MCF 10A (cell line): ENCODE data around the gene ACSM2A. TPM values are rescaled to one million over a fixed set of nuclear protein-coding genes. Genes with fewer than 3 reads are reported as not detected.
"Not testable (repeated sequence)": the region's sequence is repeated elsewhere in the genome, so short reads cannot be mapped to it uniquely, and the experiment has no call there.

Experiments used
- BruUV-seq: library from RNA; stranded (reverse); fragments of 400-500 nt; replicated peaks from 2 replicates; lab custom pipeline; 2021; lab: Mats Ljungman, UMichigan
- CTCF ChIA-PET: fragments of 300-600 bp; sonication (Branson Sonifier 250); formaldehyde crosslinking; extraction: SDS; loops from one replicate; lab custom pipeline; 2021; ENCODE audit warnings: antibody characterized with exemption, inconsistent platforms; lab: Yijun Ruan, JAX
- POLR2A ChIA-PET: fragments of 300-600, 350-650 bp; sonication (Branson Sonifier 250); formaldehyde crosslinking; extraction: SDS; loops from one replicate; lab custom pipeline; 2020; ENCODE audit warnings: antibody characterized with exemption, inconsistent platforms; lab: Yijun Ruan, JAX
- DNase-seq: peaks from one replicate; pipeline ENCODE4 v3.0.0-alpha.2; 2018; ENCODE audit not compliant: unreplicated experiment
- H3K27ac Mint-ChIP-seq: one replicate; pipeline ENCODE4 v1.8.0; 2022; ENCODE audit warnings: mild to moderate bottlenecking, low read depth, mixed read lengths; ENCODE audit not compliant: unreplicated experiment
- H3K27me3 Mint-ChIP-seq: one replicate; pipeline ENCODE4 v1.8.0; 2022; ENCODE audit warnings: mixed read lengths; ENCODE audit not compliant: insufficient read depth, unreplicated experiment
- H3K36me3 Mint-ChIP-seq: one replicate; pipeline ENCODE4 v1.8.0; 2022; ENCODE audit warnings: mild to moderate bottlenecking, moderate library complexity, mixed read lengths; ENCODE audit not compliant: insufficient read depth, unreplicated experiment
- H3K4me1 Mint-ChIP-seq: one replicate; pipeline ENCODE4 v1.8.0; 2022; ENCODE audit warnings: mixed read lengths; ENCODE audit not compliant: insufficient read depth, unreplicated experiment
- H3K4me3 Mint-ChIP-seq: one replicate; pipeline ENCODE4 v1.8.0; 2022; ENCODE audit warnings: mild to moderate bottlenecking, moderate library complexity, mixed read lengths; ENCODE audit not compliant: unreplicated experiment
- H3K9me3 Mint-ChIP-seq: one replicate; pipeline ENCODE4 v1.8.0; 2022; ENCODE audit warnings: mixed read lengths; ENCODE audit not compliant: unreplicated experiment
- CTCF ChIP-seq: fragments of 200-600 bp; IDR thresholded peaks from one replicate; pipeline ENCODE4 v1.8.0; 2022; ENCODE audit warnings: antibody characterized with exemption, mild to moderate bottlenecking; ENCODE audit not compliant: unreplicated experiment
- intact Hi-C: fragments of 100-400 bp; cut with micrococcal nuclease; formaldehyde crosslinking; loops from 2 replicates; pipeline ENCODE4 v1.14.1; 2022
- total RNA-seq: library from RNA; stranded (reverse); gene quantifications from 2 replicates; pipeline ENCODE4 v1.2.3, GENCODE V29; 2022

The ACSM2A gene
- total RNA-seq, 1 experiment from 2014 or later = not detected

GRCh38 chr16:20440731-20441130 is 10.6 kb upstream of the ACSM2A start:
- DNase-seq, H3K36me3 Mint-ChIP-seq, BruUV-seq, H3K27me3 Mint-ChIP-seq, intact Hi-C loops, H3K4me3 Mint-ChIP-seq, H3K9me3 Mint-ChIP-seq: not testable (repeated sequence)
- POLR2A ChIA-PET = interaction anchor here (0.8 kb wide), 1 partner anchor 366 kb away, joined by 3 read pairs; the partner anchor contains the start of genes ERI2 and REXO5
- CTCF ChIA-PET = interaction anchor here (0.6 to 0.7 kb wide), 3 partner anchors 11 to 247 kb away, joined by 3 read pairs; no protein-coding TSS in a partner anchor
- H3K27ac Mint-ChIP-seq = peak overlapping the region; percentile 75
- H3K4me1 Mint-ChIP-seq = peaks cover 11% of the 10 kb centered on the region

GRCh38 chr16:20441191-20441590 is 10.1 kb upstream of the ACSM2A start:
- Mint-ChIP-seq H3K36me3 (no peaks in the 10 kb centered on the region), H3K9me3 (no peaks in the 10 kb centered on the region), H3K4me3 (no peak overlapping the region), H3K4me1 (peaks cover 8% of the 10 kb centered on the region), H3K27ac (peak overlapping the region; percentile 75), H3K27me3 (no peaks in the 10 kb centered on the region)
- intact Hi-C loops = no loop called here
- ChIA-PET CTCF (interaction anchor here (0.6 kb wide), 1 partner anchor 11 kb away, joined by 3 read pairs; no protein-coding TSS in a partner anchor), POLR2A (no interaction called here)
- no TSS peak for BruUV-seq
- TF ChIP-seq CTCF = no peak
- no peak for DNase-seq

- H3K4me3 Mint-ChIP-seq, H3K4me1 Mint-ChIP-seq, DNase-seq, CTCF ChIA-PET, H3K27ac Mint-ChIP-seq, intact Hi-C loops, POLR2A ChIA-PET, H3K9me3 Mint-ChIP-seq, H3K27me3 Mint-ChIP-seq, H3K36me3 Mint-ChIP-seq, BruUV-seq: not testable (repeated sequence)
Measured at GRCh38 chr16:20441859-20442258, 9.5 kb upstream of the ACSM2A start.

GRCh38 chr16:20446652-20447393 is 4.5 kb upstream of the ACSM2A start:
- CTCF ChIA-PET, intact Hi-C loops, POLR2A ChIA-PET, H3K36me3 Mint-ChIP-seq, H3K4me1 Mint-ChIP-seq, DNase-seq, H3K27me3 Mint-ChIP-seq, H3K27ac Mint-ChIP-seq, BruUV-seq, H3K9me3 Mint-ChIP-seq, H3K4me3 Mint-ChIP-seq: not testable (repeated sequence)

GRCh38 chr16:20453633-20454032 is 2.3 kb downstream of the ACSM2A start:
- POLR2A ChIA-PET, BruUV-seq, intact Hi-C loops, H3K4me3 Mint-ChIP-seq, H3K4me1 Mint-ChIP-seq, H3K9me3 Mint-ChIP-seq, DNase-seq, H3K27me3 Mint-ChIP-seq, H3K27ac Mint-ChIP-seq, H3K36me3 Mint-ChIP-seq, CTCF ChIA-PET: not testable (repeated sequence)

- H3K4me1 Mint-ChIP-seq, H3K27me3 Mint-ChIP-seq, H3K4me3 Mint-ChIP-seq, BruUV-seq, CTCF ChIA-PET, POLR2A ChIA-PET, intact Hi-C loops, DNase-seq, H3K27ac Mint-ChIP-seq, H3K9me3 Mint-ChIP-seq, H3K36me3 Mint-ChIP-seq: not testable (repeated sequence)
Measured at GRCh38 chr16:20459227-20459626, 7.9 kb downstream of the ACSM2A start.

- H3K9me3 Mint-ChIP-seq, CTCF ChIA-PET, H3K36me3 Mint-ChIP-seq, H3K4me1 Mint-ChIP-seq, DNase-seq, BruUV-seq, H3K27ac Mint-ChIP-seq, H3K4me3 Mint-ChIP-seq, intact Hi-C loops, POLR2A ChIA-PET: not testable (repeated sequence)
- H3K27me3 Mint-ChIP-seq = peaks cover 10% of the 10 kb centered on the region
Measured at GRCh38 chr16:20460313-20460712, 9.0 kb downstream of the ACSM2A start.

- H3K4me3 Mint-ChIP-seq, BruUV-seq, H3K27ac Mint-ChIP-seq, H3K27me3 Mint-ChIP-seq, intact Hi-C loops, POLR2A ChIA-PET, H3K4me1 Mint-ChIP-seq, CTCF ChIA-PET, DNase-seq, H3K36me3 Mint-ChIP-seq: not testable (repeated sequence)
- H3K9me3 Mint-ChIP-seq = peaks cover 13% of the 10 kb centered on the region
Measured at GRCh38 chr16:20468954-20469353, 17.6 kb downstream of the ACSM2A start.
